NK-92 treated with Interleukin-12 subunit alpha and Interleukin-12 subunit beta, amount 100 ng/mL, for 24 hours (cell line): ENCODE measurements around the gene TMX4.

Experiments used
- DNase-seq: peaks from one replicate; lab custom pipeline; 2025; lab: John Stamatoyannopoulos, UW

TMX4 gene

GRCh38 chr20:8019998-8020247 is 362 bp upstream of the TMX4 start:
- DNase-seq: no peak

GRCh38 chr20:8018958-8019245 is 659 bp downstream of the TMX4 start:
- DNase-seq: no peak

DNA sequence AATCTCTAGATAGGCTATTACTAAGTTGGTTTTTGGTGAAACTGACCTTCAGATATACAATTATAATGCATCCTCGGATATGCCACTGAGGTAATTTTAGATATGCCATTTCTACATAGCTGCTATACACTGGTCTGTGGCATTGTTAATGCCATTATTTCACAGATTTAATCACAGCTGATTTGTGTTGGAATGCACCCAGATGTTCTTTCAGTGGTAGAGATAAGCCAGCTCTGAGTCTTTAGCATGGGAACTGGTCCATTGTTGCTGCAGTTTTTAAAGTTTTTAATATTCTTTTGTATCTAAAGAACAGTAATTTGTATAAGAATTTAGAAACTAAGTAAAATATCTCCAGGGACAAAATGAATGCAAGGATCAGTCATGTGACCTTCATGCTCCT is 6.8 kb downstream of the TMX4 start:
- DNase-seq: no peak

DNA sequence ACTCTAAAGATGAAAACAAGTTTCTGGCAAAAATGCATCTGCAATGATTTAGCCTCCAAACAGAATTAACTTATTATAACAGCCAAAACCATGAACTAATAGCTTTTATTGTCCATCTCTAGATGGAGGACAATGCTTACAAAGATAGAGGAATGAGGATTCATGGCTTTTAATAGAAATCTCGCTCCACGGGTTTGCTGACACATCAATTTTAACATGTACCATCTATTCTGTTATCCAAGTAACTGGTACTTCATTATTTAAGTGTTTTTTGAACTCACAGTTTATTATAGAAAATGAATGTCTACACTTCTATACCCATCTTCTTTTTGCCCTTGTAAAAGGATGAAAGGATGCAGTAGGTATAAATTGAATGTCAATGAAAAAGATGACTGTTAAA is 10.8 kb downstream of the TMX4 start:
- no peak for DNase-seq

GRCh38 chr20:8007490-8007889 is 12.1 kb downstream of the TMX4 start:
- DNase-seq: no peak

DNA sequence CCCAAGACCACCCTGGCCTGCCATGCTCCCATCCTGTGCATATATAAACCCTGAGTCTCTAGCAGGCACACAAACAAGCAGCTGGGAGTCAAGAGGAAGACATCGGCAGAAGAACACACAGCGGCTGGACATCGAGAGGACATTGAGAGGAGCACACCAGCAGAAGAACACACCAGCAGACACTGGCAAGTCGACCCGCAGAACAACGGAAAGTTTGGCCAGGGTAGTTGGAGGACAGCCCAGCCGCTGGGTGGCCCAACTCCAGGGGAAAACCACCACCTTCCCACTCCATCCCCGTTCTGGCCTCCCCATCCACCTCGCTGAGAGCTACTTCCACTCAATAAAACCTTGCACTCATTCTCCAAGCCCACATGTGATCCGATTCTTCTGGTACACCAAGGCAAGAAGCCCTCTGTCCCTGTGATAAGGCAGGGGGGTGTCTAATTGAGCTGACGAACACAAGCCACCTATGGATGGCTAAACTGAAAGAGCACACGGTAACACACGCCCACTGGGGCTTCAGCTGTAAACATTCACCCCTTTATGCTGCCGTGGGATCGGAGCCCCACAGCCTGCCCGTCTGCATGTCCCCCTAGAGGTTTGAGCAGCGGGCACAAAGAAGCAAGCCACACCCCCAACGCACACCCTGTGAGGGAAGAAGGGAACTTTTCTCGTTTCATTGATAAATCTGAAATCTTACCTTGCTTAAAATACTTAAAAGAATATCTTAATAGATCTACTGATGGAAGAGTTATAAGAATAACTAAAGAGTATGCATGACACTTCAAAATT is 13.8 kb downstream of the TMX4 start:
- DNase-seq: no peak

DNA sequence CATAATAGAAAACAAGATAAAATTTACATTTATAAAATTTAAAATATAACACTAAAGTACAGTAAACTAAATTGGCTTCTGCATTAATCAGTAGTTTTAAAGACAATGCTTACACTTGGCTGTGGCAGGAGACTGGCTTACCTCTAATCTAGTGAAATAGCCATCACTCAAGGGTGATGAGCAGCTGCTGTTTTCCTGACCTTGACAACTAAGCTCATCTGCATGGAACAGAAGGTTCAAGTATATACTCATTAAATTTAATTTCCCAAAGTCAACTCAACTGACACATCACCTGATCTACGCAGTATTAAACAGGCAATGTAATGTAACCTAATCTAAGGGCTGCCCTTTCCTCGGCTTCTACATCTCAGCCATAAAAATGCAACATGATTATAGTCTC is 14.5 kb downstream of the TMX4 start:
- DNase-seq: no peak

DNA sequence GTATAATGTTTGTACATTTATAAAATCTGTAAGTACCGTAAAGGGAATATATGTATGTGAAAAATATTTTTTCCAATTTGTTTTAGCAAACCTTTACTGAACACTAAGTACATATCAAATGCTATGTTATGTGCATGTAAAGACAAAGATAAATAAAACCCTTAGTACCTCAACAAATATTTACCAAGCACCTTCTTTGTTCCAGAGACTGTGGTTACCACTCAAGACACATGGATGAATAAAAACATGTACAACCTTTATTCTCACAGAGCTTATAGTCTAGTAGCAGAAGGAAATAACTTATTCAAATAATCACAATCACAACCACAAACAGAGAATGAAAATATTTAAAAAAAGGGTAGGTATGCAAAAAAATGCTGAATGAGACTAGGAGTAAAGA is 17.5 kb downstream of the TMX4 start:
- no peak for DNase-seq

- DNase-seq: no peak
Measured at GRCh38 chr20:8000796-8001195, 18.8 kb downstream of the TMX4 start.

DNA sequence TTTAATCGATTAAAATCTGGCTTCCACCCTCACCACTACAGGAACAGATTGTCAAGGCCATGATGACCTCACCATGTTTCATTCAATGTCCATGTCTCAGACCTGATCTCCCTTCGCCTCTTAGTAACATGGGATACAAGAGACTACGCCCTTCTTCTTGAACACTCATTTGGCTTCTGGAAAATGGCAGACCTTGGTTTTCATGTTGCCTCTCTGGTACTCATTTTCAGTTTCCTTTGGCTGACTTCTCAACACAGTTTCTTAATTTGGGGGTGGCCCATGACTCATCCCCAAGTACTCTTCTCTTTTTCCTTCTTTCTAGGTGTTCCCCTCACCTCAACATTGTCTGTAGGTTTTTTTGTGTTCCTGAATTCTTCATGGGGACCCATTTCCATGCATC is 22.7 kb downstream of the TMX4 start:
- no peak for DNase-seq

DNA sequence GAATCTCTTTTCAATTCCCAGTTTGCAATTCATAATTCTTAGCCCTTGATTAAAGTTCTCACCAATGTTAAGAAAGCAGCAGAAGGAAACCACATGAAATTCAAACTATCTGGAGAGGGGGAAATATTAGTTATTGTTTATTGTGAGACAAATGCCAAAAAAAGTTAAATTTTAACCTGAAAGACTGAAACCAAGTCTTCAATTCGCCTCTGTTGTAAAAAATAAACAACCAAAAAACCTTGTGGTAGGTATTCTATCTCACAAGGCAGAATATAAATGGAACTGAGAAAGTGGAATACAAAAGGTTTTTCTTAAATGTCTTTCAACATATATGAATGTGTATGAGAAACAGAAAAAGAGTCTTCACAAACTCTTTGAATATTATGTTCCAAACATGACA is 24.8 kb downstream of the TMX4 start:
- DNase-seq: no peak

DNA sequence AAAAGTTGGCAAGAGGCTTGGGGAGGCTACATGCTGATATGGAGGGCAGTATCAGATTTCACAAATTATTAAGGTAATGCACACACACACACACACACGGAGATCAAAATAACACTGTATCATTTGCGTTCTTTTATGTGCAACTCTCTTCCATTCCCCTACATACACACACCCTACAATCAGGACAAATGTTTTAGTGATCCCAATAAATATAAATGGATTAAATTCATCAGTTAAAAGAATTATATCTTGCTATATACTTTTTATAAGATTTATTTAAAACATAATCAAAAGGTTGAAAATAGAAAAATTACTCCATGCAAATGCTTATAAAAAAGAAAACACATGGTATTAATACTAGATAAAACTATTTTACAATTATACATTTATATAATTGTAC is 25.9 kb downstream of the TMX4 start:
- no peak for DNase-seq

DNA sequence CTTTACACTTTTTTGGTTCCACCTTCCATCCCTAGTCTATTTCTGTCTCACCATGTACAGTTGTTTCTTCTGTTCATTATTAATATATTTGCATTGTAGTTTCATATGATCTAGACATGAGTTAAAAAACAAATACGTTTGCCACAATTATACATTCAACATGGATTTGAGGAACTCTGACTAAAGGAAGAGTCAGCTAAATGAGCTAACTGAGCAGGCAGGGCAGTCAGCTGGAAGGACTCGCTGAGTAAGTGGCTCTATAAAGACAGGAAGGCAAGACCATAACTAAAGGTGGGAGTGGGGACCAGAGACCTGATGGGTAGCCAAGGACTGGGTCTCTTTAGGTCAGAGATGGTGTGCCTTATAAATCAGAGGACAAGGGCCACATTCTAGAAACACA is 26.3 kb downstream of the TMX4 start:
- no peak for DNase-seq

GRCh38 chr20:7990385-7990784 is 29.2 kb downstream of the TMX4 start:
- no peak for DNase-seq

DNA sequence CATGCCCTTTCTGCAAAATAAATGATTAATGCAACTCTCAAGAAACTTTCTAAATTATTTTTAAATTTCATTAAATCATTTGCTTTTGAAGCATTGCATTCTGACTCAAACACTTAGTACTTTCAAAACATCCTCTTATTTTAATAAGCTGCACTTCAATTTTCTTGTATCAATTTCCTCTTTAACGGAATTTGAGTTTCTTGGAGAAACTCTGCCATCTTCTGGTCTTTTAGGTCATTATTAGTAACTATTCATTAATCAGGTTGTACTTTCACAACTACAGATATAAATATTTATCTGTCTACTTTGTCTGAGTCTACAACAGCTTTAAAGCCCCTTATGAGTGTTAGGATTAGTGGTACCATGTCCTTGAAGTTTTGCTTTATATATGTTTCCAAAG is 30.2 kb downstream of the TMX4 start:
- DNase-seq: no peak

- DNase-seq: no peak
Measured at GRCh38 chr20:7985916-7986315, 33.6 kb downstream of the TMX4 start.

DNA sequence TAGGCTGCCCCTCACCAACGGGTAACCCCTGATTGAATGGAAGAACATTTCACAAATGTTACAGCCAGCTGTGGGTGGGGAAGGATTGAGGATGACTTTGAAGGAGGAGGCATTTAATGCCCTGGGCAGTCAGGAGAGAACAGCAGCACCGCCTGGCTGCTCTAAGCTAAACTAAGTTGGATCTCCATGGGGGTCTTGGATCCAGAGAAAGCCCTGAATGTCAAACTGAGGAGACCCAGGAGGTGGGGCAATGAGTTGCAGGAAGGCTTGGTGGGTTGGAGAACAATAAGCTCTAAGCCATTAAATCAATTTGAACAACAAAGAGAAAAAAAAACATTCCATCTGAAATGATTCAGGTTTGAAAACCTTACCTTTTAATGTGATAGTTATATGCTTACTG is 35.4 kb downstream of the TMX4 start:
- DNase-seq: no peak

DNA sequence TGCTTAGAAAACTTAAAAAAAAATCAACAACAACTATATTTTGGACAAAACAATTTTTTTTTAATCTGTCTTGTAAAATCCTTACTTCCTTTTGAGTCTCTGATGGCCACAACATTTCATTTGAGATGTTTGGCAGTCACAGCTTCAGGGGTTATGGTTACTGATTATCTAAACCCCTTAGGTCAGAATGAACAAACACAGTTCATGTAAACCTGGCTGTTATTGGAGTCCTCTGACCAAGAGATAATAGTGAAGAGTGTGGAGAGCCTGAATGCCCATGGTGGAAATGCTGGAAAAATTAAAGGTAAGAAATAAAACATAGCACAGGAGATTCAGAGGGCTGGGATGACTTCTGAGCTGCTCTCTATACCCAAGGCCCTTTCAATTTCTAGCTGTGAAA is 38.2 kb downstream of the TMX4 start:
- DNase-seq: no peak

GRCh38 chr20:7980332-7981046 is 39.1 kb downstream of the TMX4 start:
- DNase-seq: peak; percentile 20

DNA sequence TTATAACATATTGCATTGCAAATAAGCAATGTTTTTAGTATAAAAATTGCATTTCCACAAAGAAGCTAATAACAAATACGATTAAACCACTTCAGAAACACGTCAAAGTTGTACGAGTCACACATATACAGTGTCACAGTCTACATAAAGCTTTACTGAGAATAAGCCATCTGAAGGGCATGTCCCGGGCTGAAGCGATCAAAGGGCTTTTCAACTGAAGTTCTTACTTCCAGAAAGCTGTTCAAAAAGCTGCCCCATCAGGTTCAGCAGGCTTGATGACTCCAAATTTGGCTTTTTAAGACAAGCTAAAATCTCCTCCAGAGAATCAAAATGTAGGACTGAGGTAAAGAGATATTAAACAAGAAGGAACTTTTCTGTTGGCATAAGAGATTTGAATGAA is 41.9 kb downstream of the TMX4 start:
- DNase-seq: no peak

GRCh38 chr20:7975851-7976414 is 43.6 kb downstream of the TMX4 start:
- no peak for DNase-seq

- DNase-seq: no peak
Measured at GRCh38 chr20:7974785-7975435, 44.7 kb downstream of the TMX4 start.

DNA sequence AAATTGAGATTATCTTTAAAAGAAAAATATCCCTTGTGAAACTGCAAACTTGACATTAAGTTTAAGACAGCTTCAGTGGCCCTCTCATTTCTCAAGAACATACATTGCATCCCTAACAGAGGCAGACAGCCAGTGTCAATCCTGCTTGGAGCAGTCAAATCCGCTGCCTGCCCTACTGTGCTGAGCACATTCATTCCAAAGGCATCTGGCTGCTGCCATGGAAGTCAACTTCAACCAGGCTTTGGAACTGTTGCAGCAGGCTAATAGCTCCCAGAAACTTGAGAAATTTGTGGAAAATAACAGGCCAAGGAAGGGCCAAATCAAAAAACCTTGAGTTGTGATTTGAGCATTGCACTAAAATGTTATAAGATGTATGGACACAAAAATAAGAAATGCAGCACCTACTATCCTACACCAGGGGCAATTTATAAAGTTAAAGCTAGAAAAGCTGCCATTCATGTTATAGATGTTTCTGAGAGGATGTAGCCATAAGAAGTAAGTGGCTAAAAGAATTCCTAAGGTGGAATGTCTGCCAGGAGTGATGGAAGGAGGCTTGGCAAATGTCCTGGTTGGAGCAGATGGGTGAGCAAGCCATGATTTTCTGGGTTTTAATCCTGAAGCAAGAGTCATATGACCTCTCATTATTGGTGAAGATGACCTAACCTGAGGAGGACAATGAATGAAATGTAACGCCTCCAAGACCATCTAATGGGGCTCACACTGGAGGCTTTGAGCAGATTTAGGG is 47.9 kb downstream of the TMX4 start:
- DNase-seq: no peak
